ENCODE results near the gene DES. TPM values are rescaled to one million over a fixed set of nuclear protein-coding genes. Genes with fewer than 3 reads are reported as not detected.

DES gene
- total and polyA plus RNA-seq, 2 donors from 2014 or later: 30.0 to 74.2 TPM

- H3K9ac ChIP-seq (ENCODE audit: low read length in 3 of 3): no peak overlapping the region
- H3K27ac ChIP-seq (ENCODE audit: low read depth in 2 of 2, low read length in 2 of 2): no peak overlapping the region
- H3K4me1 ChIP-seq (ENCODE audit: control insufficient read depth in 2 of 3, insufficient read depth in 2 of 3, low read depth in 1 of 3, low read length in 3 of 3): no peaks in the 10 kb centered on the region
- DNase-seq (no peak), FAIRE-seq (no peak)
- no peak overlapping the region for H3K4me3 ChIP-seq (ENCODE audit: low read length in 3 of 3)
- no peaks in the 10 kb centered on the region for H3K36me3 ChIP-seq (ENCODE audit: control insufficient read depth in 2 of 3, insufficient read depth in 3 of 3, low read length in 3 of 3)
- intact Hi-C loops (cut with DNase I): no loop called here
- H3K9me3 ChIP-seq (ENCODE audit: control insufficient read depth in 2 of 3, insufficient read depth in 1 of 3, low read length in 3 of 3): no peaks in the 10 kb centered on the region
- H3K27me3 ChIP-seq (ENCODE audit: control insufficient read depth, insufficient read depth, low read length): no peaks in the 10 kb centered on the region
- no peak for TF ChIP-seq CTCF (IDR thresholded peaks at IDR 0.05; ENCODE audit: borderline replicate concordance, extremely low read depth, insufficient read depth)
Measured at GRCh38 chr2:219449609-219450008, 31.4 kb downstream of the DES start.

- Histone ChIP-seq H3K4me1 (ENCODE audit: control insufficient read depth in 2 of 3, insufficient read depth in 2 of 3, low read depth in 1 of 3, low read length in 3 of 3) (no peaks in the 10 kb centered on the region), H3K27ac (ENCODE audit: low read depth in 2 of 2, low read length in 2 of 2) (no peak overlapping the region), H3K9ac (ENCODE audit: low read length in 3 of 3) (no peak overlapping the region), H3K27me3 (ENCODE audit: control insufficient read depth, insufficient read depth, low read length) (no peaks in the 10 kb centered on the region), H3K4me3 (ENCODE audit: low read length in 3 of 3) (no peak overlapping the region), H3K9me3 (ENCODE audit: control insufficient read depth in 2 of 3, insufficient read depth in 1 of 3, low read length in 3 of 3) (no peaks in the 10 kb centered on the region), H3K36me3 (ENCODE audit: control insufficient read depth in 2 of 3, insufficient read depth in 3 of 3, low read length in 3 of 3) (no peaks in the 10 kb centered on the region)
- intact Hi-C loops (cut with DNase I): no loop called here
- TF ChIP-seq CTCF (IDR thresholded peaks at IDR 0.05; ENCODE audit: borderline replicate concordance, extremely low read depth, insufficient read depth): no peak
- DNase-seq (no peak), FAIRE-seq (no peak)
Measured at GRCh38 chr2:219451661-219452360, 33.6 kb downstream of the DES start.

GRCh38 chr2:219452361-219453317, 34.5 kb downstream of the DES start:
- H3K9me3 ChIP-seq (ENCODE audit: control insufficient read depth in 2 of 3, insufficient read depth in 1 of 3, low read length in 3 of 3): no peaks in the 10 kb centered on the region
- intact Hi-C loops (cut with DNase I): no loop called here
- H3K4me1 ChIP-seq (ENCODE audit: control insufficient read depth in 2 of 3, insufficient read depth in 2 of 3, low read depth in 1 of 3, low read length in 3 of 3): no peaks in the 10 kb centered on the region
- H3K27me3 ChIP-seq (ENCODE audit: control insufficient read depth, insufficient read depth, low read length): no peaks in the 10 kb centered on the region
- H3K4me3 ChIP-seq (ENCODE audit: low read length in 3 of 3): no peak overlapping the region
- TF ChIP-seq CTCF (IDR thresholded peaks at IDR 0.05; ENCODE audit: borderline replicate concordance, extremely low read depth, insufficient read depth): no peak
- no peaks in the 10 kb centered on the region for H3K36me3 ChIP-seq (ENCODE audit: control insufficient read depth in 2 of 3, insufficient read depth in 3 of 3, low read length in 3 of 3)
- H3K9ac ChIP-seq (ENCODE audit: low read length in 3 of 3): no peak overlapping the region
- no peak overlapping the region for H3K27ac ChIP-seq (ENCODE audit: low read depth in 2 of 2, low read length in 2 of 2)
- FAIRE-seq: no peak
- no peak for DNase-seq

Data from kidney (tissue), 14 donors.